Activated CD4-positive, alpha-beta memory T cell treated with anti-CD3 and anti-CD28 coated beads for 36 hours (primary cell): ENCODE measurements around the gene PLA2G4A. TPM values are rescaled to one million over a fixed set of nuclear protein-coding genes. Genes with fewer than 3 reads are reported as not detected.

ENCODE experiments used
- CTCF ChIA-PET: fragments of 350-600 bp; sonication (Branson Sonifier 250); formaldehyde crosslinking; loops from one replicate; lab custom pipeline; 2021; ENCODE audit warnings: antibody characterized with exemption, inconsistent platforms; lab: Charles Lee
- POLR2A ChIA-PET: fragments of 350-600 bp; sonication (Branson Sonifier 250); formaldehyde crosslinking; loops from one replicate; lab custom pipeline; 2021; ENCODE audit warnings: antibody characterized with exemption; lab: Charles Lee
- DNase-seq: peaks from one replicate; pipeline ENCODE4 v3.0.0-alpha.2; 2020
- H3K27ac Mint-ChIP-seq: one replicate; pipeline ENCODE4 v1.8.0; 2021; ENCODE audit warnings: mixed read lengths
- H3K27me3 Mint-ChIP-seq: one replicate; pipeline ENCODE4 v1.8.0; 2021; ENCODE audit warnings: mixed read lengths
- H3K36me3 Mint-ChIP-seq: one replicate; pipeline ENCODE4 v1.8.0; 2021; ENCODE audit warnings: mixed read lengths
- H3K4me1 Mint-ChIP-seq: one replicate; pipeline ENCODE4 v1.8.0; 2021; ENCODE audit warnings: low read depth, mixed read lengths
- H3K4me3 Mint-ChIP-seq: one replicate; pipeline ENCODE4 v1.8.0; 2021; ENCODE audit warnings: mild to moderate bottlenecking, mixed read lengths
- H3K9me3 Mint-ChIP-seq: one replicate; pipeline ENCODE4 v1.8.0; 2021; ENCODE audit warnings: mixed read lengths
- intact Hi-C: fragments of 100-400 bp; cut with micrococcal nuclease; formaldehyde crosslinking; loops from one replicate; pipeline ENCODE4 v1.15.1; 2023
- total RNA-seq, 2 experiments: library from RNA; stranded (reverse); gene quantifications; one replicate each; pipeline ENCODE4 v1.2.3, GENCODE V29; 2021

The PLA2G4A gene
- total RNA-seq, 2 experiments from 2014 or later = 0.97 to 1.1 TPM

GRCh38 chr1:186884251-186884650 lies 55.5 kb downstream of the PLA2G4A start:
- intact Hi-C loops = no loop called here
- Mint-ChIP-seq H3K27me3 (no peaks in the 10 kb centered on the region), H3K4me1 (no peaks in the 10 kb centered on the region), H3K9me3 (no peaks in the 10 kb centered on the region), H3K36me3 (no peaks in the 10 kb centered on the region), H3K27ac (no peak overlapping the region), H3K4me3 (no peak overlapping the region)
- DNase-seq = no peak
- ChIA-PET POLR2A (no interaction called here), CTCF (no interaction called here)

- Mint-ChIP-seq H3K27me3 (no peaks in the 10 kb centered on the region), H3K4me1 (no peaks in the 10 kb centered on the region), H3K4me3 (no peak overlapping the region), H3K9me3 (no peaks in the 10 kb centered on the region), H3K27ac (no peak overlapping the region), H3K36me3 (no peaks in the 10 kb centered on the region)
- no peak for DNase-seq
- ChIA-PET CTCF (no interaction called here), POLR2A (interaction anchor here (0.8 kb wide), 1 partner anchor 12 kb away, joined by 3 read pairs; no protein-coding TSS in a partner anchor)
- intact Hi-C loops = no loop called here
Observed at GRCh38 chr1:186887203-186887602, 58.5 kb downstream of the PLA2G4A start.

- POLR2A ChIA-PET = no interaction called here
- H3K36me3 Mint-ChIP-seq = no peaks in the 10 kb centered on the region
- no peak overlapping the region for H3K27ac Mint-ChIP-seq
Observed at GRCh38 chr1:186888367-186888766, 59.6 kb downstream of the PLA2G4A start.

GRCh38 chr1:186892936-186893335 lies 64.2 kb downstream of the PLA2G4A start:
- Mint-ChIP-seq H3K27ac (no peak overlapping the region), H3K36me3 (no peaks in the 10 kb centered on the region), H3K27me3 (no peaks in the 10 kb centered on the region), H3K9me3 (no peaks in the 10 kb centered on the region), H3K4me1 (no peaks in the 10 kb centered on the region), H3K4me3 (no peak overlapping the region)
- POLR2A ChIA-PET = no interaction called here
- intact Hi-C loops = no loop called here
- CTCF ChIA-PET = no interaction called here
- no peak for DNase-seq

More at GRCh38 chr1:186888367-186888766, 59.6 kb downstream of the PLA2G4A start:
- CTCF ChIA-PET = no interaction called here
- H3K27me3 Mint-ChIP-seq = no peaks in the 10 kb centered on the region
- H3K4me3 Mint-ChIP-seq = no peak overlapping the region
- no peaks in the 10 kb centered on the region for H3K9me3 Mint-ChIP-seq
- intact Hi-C loops = no loop called here
- no peak for DNase-seq
- H3K4me1 Mint-ChIP-seq = no peaks in the 10 kb centered on the region

GRCh38 chr1:186894415-186894814 lies 65.7 kb downstream of the PLA2G4A start:
- intact Hi-C loops = no loop called here
- Mint-ChIP-seq H3K4me1 (peaks cover 4% of the 10 kb centered on the region), H3K27ac (no peak overlapping the region), H3K36me3 (no peaks in the 10 kb centered on the region), H3K9me3 (no peaks in the 10 kb centered on the region), H3K4me3 (no peak overlapping the region), H3K27me3 (no peaks in the 10 kb centered on the region)
- CTCF ChIA-PET = no interaction called here
- POLR2A ChIA-PET = no interaction called here
- DNase-seq = no peak

GRCh38 chr1:186896211-186896610 lies 67.5 kb downstream of the PLA2G4A start:
- CTCF ChIA-PET = no interaction called here
- H3K36me3 Mint-ChIP-seq = no peaks in the 10 kb centered on the region
- DNase-seq = no peak

GRCh38 chr1:186897008-186897407 lies 68.3 kb downstream of the PLA2G4A start:
- intact Hi-C loops = no loop called here
- H3K9me3 Mint-ChIP-seq = no peaks in the 10 kb centered on the region
- ChIA-PET POLR2A (no interaction called here), CTCF (no interaction called here)
- no peak for DNase-seq
- peaks cover 4% of the 10 kb centered on the region for H3K27me3 Mint-ChIP-seq
- H3K27ac Mint-ChIP-seq = no peak overlapping the region
- no peak overlapping the region for H3K4me3 Mint-ChIP-seq
- peaks cover 5% of the 10 kb centered on the region for H3K4me1 Mint-ChIP-seq
- no peaks in the 10 kb centered on the region for H3K36me3 Mint-ChIP-seq

More at GRCh38 chr1:186896211-186896610, 67.5 kb downstream of the PLA2G4A start:
- intact Hi-C loops = no loop called here
- POLR2A ChIA-PET = no interaction called here
- H3K27ac Mint-ChIP-seq = no peak overlapping the region
- H3K27me3 Mint-ChIP-seq = peaks cover 4% of the 10 kb centered on the region
- H3K4me1 Mint-ChIP-seq = peaks cover 5% of the 10 kb centered on the region
- H3K4me3 Mint-ChIP-seq = no peak overlapping the region
- H3K9me3 Mint-ChIP-seq = no peaks in the 10 kb centered on the region

- CTCF ChIA-PET = no interaction called here
- peaks cover 4% of the 10 kb centered on the region for H3K27me3 Mint-ChIP-seq
- peaks cover 5% of the 10 kb centered on the region for H3K4me1 Mint-ChIP-seq
- H3K9me3 Mint-ChIP-seq = no peaks in the 10 kb centered on the region
- DNase-seq = no peak
- no peaks in the 10 kb centered on the region for H3K36me3 Mint-ChIP-seq
- POLR2A ChIA-PET = interaction anchor here (0.8 kb wide), 1 partner anchor 12 kb away, joined by 3 read pairs; no protein-coding TSS in a partner anchor
- intact Hi-C loops = loop anchor here (1.0 kb wide), 1 partner anchor 160 kb away; no protein-coding TSS in a partner anchor
- peak overlapping the region; percentile 31 for H3K27ac Mint-ChIP-seq
- H3K4me3 Mint-ChIP-seq = no peak overlapping the region
Observed at GRCh38 chr1:186899577-186899976, 70.8 kb downstream of the PLA2G4A start.

GRCh38 chr1:186899977-186900376 lies 71.2 kb downstream of the PLA2G4A start:
- Mint-ChIP-seq H3K4me1 (peaks cover 5% of the 10 kb centered on the region), H3K9me3 (no peaks in the 10 kb centered on the region), H3K27ac (peak overlapping the region; percentile 31)

GRCh38 chr1:186900539-186901237 lies 71.9 kb downstream of the PLA2G4A start:
- H3K4me1 Mint-ChIP-seq = peaks cover 5% of the 10 kb centered on the region
- peak overlapping the region; percentile 33 for H3K27ac Mint-ChIP-seq
- no peaks in the 10 kb centered on the region for H3K9me3 Mint-ChIP-seq
- peaks cover 4% of the 10 kb centered on the region for H3K27me3 Mint-ChIP-seq
- H3K36me3 Mint-ChIP-seq = no peaks in the 10 kb centered on the region
- CTCF ChIA-PET = no interaction called here
- H3K4me3 Mint-ChIP-seq = no peak overlapping the region
- POLR2A ChIA-PET = no interaction called here
- intact Hi-C loops = no loop called here
- DNase-seq = no peak

More at GRCh38 chr1:186899977-186900376, 71.2 kb downstream of the PLA2G4A start:
- intact Hi-C loops = loop anchor here (1.0 kb wide), 1 partner anchor 161 kb away; no protein-coding TSS in a partner anchor
- no peak for DNase-seq
- POLR2A ChIA-PET = interaction anchor here (0.8 kb wide), 1 partner anchor 13 kb away, joined by 3 read pairs; no protein-coding TSS in a partner anchor
- Mint-ChIP-seq H3K36me3 (no peaks in the 10 kb centered on the region), H3K27me3 (peaks cover 4% of the 10 kb centered on the region), H3K4me3 (no peak overlapping the region)
- CTCF ChIA-PET = no interaction called here

GRCh38 chr1:186901631-186902030 lies 72.9 kb downstream of the PLA2G4A start:
- CTCF ChIA-PET = no interaction called here
- intact Hi-C loops = no loop called here

GRCh38 chr1:186903374-186904136 lies 74.8 kb downstream of the PLA2G4A start:
- CTCF ChIA-PET = no interaction called here
- H3K27me3 Mint-ChIP-seq = peaks cover 4% of the 10 kb centered on the region

More at GRCh38 chr1:186901631-186902030, 72.9 kb downstream of the PLA2G4A start:
- POLR2A ChIA-PET = no interaction called here
- H3K27ac Mint-ChIP-seq = no peak overlapping the region
- H3K4me1 Mint-ChIP-seq = peaks cover 5% of the 10 kb centered on the region
- no peaks in the 10 kb centered on the region for H3K9me3 Mint-ChIP-seq
- H3K4me3 Mint-ChIP-seq = no peak overlapping the region
- no peaks in the 10 kb centered on the region for H3K36me3 Mint-ChIP-seq
- peaks cover 4% of the 10 kb centered on the region for H3K27me3 Mint-ChIP-seq
- no peak for DNase-seq

More at GRCh38 chr1:186903374-186904136, 74.8 kb downstream of the PLA2G4A start:
- Mint-ChIP-seq H3K4me1 (peaks cover 5% of the 10 kb centered on the region), H3K36me3 (no peaks in the 10 kb centered on the region), H3K27ac (no peak overlapping the region), H3K4me3 (no peak overlapping the region), H3K9me3 (no peaks in the 10 kb centered on the region)
- no peak for DNase-seq
- POLR2A ChIA-PET = no interaction called here
- intact Hi-C loops = no loop called here
